ENCODE measurements around the gene FGF14. TPM values are rescaled to one million over a fixed set of nuclear protein-coding genes. Genes with fewer than 3 reads are reported as not detected.

Gene FGF14
- polyA plus RNA-seq, 1 donor (not counting 4 experiments of a cell fraction or from before 2014, with no cell fraction given), result 0.09 TPM

GRCh38 chr13:102152790-102153189 is 249.1 kb downstream of the FGF14 start:
- H3K4me2 ChIP-seq (ENCODE audit: control insufficient read depth, extremely low read depth, insufficient read depth, low read depth, low read length), result no peak overlapping the region
- DNase-seq (ENCODE audit: low read depth, low spot score), result no peak
- no peaks in the 10 kb centered on the region for H3K9me1 ChIP-seq (ENCODE audit: control insufficient read depth, extremely low read depth, insufficient read depth, low read length)
- no peak overlapping the region for H3K27ac ChIP-seq (ENCODE audit: control insufficient read depth, insufficient read depth, low read length)
- H2AFZ ChIP-seq (ENCODE audit: control insufficient read depth, low read length), result no peak overlapping the region
- FAIRE-seq, result no peak
- no peaks in the 10 kb centered on the region for H3K9me3 ChIP-seq (ENCODE audit: control insufficient read depth, low read depth, low read length)
- no peaks in the 10 kb centered on the region for H3K79me2 ChIP-seq (ENCODE audit: control insufficient read depth, insufficient read depth, low read length)
- H3K4me3 ChIP-seq (ENCODE audit: control insufficient read depth in 2 of 3, extremely low read depth in 1 of 3, insufficient read depth in 2 of 3, low read depth in 1 of 3, low read length in 3 of 3), result no peak overlapping the region
- no peaks in the 10 kb centered on the region for H4K20me1 ChIP-seq (ENCODE audit: control insufficient read depth, extremely low read depth, insufficient read depth, low read length)
- no peaks in the 10 kb centered on the region for H3K4me1 ChIP-seq (ENCODE audit: control insufficient read depth, extremely low read depth, insufficient read depth, low read length)
- H3K9ac ChIP-seq (ENCODE audit: control insufficient read depth, extremely low read depth, insufficient read depth, low read length), result no peak overlapping the region
- dilution Hi-C loops (cut with MboI; ENCODE audit: extremely low pct_ligation_motif_present, low sequenced_read_pairs), result no loop called here
- TF ChIP-seq CTCF (optimal IDR thresholded peaks at IDR 0.05 in 1 of 3, IDR thresholded peaks at IDR 0.05 in 1 of 3, conservative IDR thresholded peaks at IDR 0.05 in 1 of 3; ENCODE audit: extremely low read depth in 1 of 3, insufficient read depth in 2 of 3, low read length in 3 of 3) (no peak), EZH2 (IDR thresholded peaks at IDR 0.05; ENCODE audit: low read length) (no peak)
- H3K36me3 ChIP-seq (ENCODE audit: control insufficient read depth in 2 of 2, extremely low read depth in 1 of 2, insufficient read depth in 2 of 2, low read length in 2 of 2), result no peaks in the 10 kb centered on the region
- no peaks in the 10 kb centered on the region for H3K27me3 ChIP-seq (ENCODE audit: control insufficient read depth, extremely low read depth, insufficient read depth, low read length)

- Histone ChIP-seq H3K4me3 (ENCODE audit: control insufficient read depth in 2 of 3, extremely low read depth in 1 of 3, insufficient read depth in 2 of 3, low read depth in 1 of 3, low read length in 3 of 3) (no peak overlapping the region), H3K4me1 (ENCODE audit: control insufficient read depth, extremely low read depth, insufficient read depth, low read length) (no peaks in the 10 kb centered on the region), H3K27ac (ENCODE audit: control insufficient read depth, insufficient read depth, low read length) (no peak overlapping the region), H3K4me2 (ENCODE audit: control insufficient read depth, extremely low read depth, insufficient read depth, low read depth, low read length) (no peak overlapping the region), H3K9me3 (ENCODE audit: control insufficient read depth, low read depth, low read length) (no peaks in the 10 kb centered on the region), H4K20me1 (ENCODE audit: control insufficient read depth, extremely low read depth, insufficient read depth, low read length) (no peaks in the 10 kb centered on the region), H3K79me2 (ENCODE audit: control insufficient read depth, insufficient read depth, low read length) (no peaks in the 10 kb centered on the region), H2AFZ (ENCODE audit: control insufficient read depth, low read length) (no peak overlapping the region), H3K9me1 (ENCODE audit: control insufficient read depth, extremely low read depth, insufficient read depth, low read length) (no peaks in the 10 kb centered on the region), H3K36me3 (ENCODE audit: control insufficient read depth in 2 of 2, extremely low read depth in 1 of 2, insufficient read depth in 2 of 2, low read length in 2 of 2) (no peaks in the 10 kb centered on the region), H3K9ac (ENCODE audit: control insufficient read depth, extremely low read depth, insufficient read depth, low read length) (no peak overlapping the region), H3K27me3 (ENCODE audit: control insufficient read depth, extremely low read depth, insufficient read depth, low read length) (no peaks in the 10 kb centered on the region)
- dilution Hi-C loops (cut with MboI; ENCODE audit: extremely low pct_ligation_motif_present, low sequenced_read_pairs), result no loop called here
- DNase-seq (ENCODE audit: low read depth, low spot score), result no peak
- no peak for TF ChIP-seq CTCF (optimal IDR thresholded peaks at IDR 0.05 in 1 of 3, IDR thresholded peaks at IDR 0.05 in 1 of 3, conservative IDR thresholded peaks at IDR 0.05 in 1 of 3; ENCODE audit: extremely low read depth in 1 of 3, insufficient read depth in 2 of 3, low read length in 3 of 3)
- TF ChIP-seq EZH2 (IDR thresholded peaks at IDR 0.05; ENCODE audit: low read length), result no peak
- no peak for FAIRE-seq
Observed at GRCh38 chr13:102147353-102147752, 254.5 kb downstream of the FGF14 start.

All from keratinocyte (primary cell).